HG03095 (cell line): ENCODE data around the gene XPA.

Experiments
- ATAC-seq: cut with Tn5 transposase; IDR thresholded peaks from one replicate; pipeline ENCODE4 v1.9.1; 2021; ENCODE audit warnings: moderate library complexity; ENCODE audit not compliant: unreplicated experiment

Gene XPA

GRCh38 chr9:97659771-97660170 lies 37.4 kb downstream of the XPA start:
- ATAC-seq: no peak

DNA sequence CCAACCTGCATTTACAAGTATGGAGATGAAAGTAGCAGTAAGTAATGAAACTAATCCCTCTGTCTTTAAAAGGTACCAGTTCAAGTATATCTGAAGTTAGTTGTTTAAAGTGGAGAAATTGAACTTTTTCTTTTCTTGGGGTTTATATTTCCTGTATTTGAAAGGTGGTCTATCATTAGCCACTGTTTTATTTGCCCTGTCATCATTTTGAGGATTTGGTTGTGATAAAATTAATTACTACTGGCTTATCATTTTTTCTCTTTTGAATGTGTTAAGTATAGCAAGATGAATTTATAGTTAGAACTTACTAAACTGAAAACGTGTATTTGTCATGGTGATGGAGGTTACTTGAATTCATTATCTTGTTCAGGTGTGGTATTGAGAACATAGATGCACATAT lies 38.4 kb downstream of the XPA start:
- ATAC-seq: no peak

- ATAC-seq: no peak
Observed at GRCh38 chr9:97651646-97652045, 45.5 kb downstream of the XPA start.

DNA sequence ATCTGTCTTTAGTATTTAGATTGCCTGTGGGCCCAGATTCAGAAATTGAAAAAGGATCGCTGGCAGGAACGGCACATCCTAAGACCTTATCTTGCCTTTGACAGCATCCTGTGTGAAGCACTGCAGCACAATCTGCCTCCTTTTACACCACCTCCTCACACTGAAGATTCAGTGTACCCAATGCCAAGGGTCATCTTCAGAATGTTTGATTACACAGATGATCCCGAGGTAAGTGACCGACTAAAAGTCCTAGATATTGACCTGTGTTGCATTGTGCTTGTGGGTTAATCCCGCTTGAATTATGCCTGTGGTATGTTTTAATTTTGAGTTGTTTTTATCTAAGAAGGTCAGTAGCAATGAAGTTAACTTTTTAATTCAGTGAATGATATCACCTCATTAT lies 49.1 kb downstream of the XPA start:
- ATAC-seq: no peak

DNA sequence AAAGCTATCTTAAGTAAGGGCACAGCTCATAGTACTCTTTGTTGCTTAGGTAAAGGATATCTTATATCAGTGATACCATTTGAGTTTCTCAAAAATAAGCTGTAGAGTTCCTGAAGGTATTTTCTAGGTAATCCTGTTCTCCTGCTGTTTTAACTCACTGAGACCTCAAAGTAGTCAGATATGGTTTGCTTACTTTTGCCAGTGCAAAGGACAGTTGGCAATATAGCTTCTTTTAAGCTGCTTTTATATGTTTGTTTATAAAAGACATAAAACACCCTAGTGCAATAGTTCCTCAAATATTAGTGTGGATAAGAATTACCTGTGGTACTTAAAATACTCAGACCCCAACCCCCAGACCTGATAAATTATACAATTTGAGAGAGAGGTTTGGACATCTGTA lies 51.4 kb downstream of the XPA start:
- ATAC-seq: no peak

DNA sequence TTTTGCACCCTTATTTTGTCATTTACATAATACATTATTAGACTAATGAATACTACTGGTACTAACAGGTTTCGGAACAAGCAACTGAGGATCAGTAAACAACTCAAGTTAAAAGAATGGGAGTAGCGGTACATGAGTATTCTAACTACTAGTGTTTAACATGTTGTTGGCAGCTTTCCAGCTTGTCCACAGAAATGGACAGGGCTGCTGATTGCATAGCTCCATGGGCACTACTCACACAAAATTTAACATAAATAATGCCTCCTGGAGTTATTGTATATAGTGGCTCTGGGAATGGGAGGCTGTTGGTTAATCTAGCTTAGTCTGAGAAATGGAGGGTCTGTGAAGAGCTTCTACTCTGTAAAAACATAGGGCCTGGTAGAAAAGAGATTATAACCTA lies 56.8 kb downstream of the XPA start:
- no peak for ATAC-seq

DNA sequence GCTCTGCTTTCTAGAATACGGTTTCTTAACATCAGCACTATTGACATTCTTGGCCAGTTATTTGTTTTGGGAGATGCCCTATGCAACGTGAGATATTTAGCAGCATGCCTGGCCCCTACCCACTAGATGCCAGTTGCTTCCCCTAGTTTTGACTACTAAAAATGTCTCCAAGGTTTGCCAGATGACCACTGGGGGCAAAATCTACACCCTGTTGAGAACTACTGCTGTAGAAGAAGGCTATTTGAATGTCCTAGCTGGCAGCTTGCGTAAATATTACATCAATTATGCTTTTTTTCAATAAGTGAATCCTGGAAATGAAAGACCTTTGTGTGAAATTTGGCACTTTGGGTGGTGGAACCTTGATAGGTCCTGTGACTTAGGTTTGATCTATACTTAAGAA lies 58.5 kb downstream of the XPA start:
- no peak for ATAC-seq

DNA sequence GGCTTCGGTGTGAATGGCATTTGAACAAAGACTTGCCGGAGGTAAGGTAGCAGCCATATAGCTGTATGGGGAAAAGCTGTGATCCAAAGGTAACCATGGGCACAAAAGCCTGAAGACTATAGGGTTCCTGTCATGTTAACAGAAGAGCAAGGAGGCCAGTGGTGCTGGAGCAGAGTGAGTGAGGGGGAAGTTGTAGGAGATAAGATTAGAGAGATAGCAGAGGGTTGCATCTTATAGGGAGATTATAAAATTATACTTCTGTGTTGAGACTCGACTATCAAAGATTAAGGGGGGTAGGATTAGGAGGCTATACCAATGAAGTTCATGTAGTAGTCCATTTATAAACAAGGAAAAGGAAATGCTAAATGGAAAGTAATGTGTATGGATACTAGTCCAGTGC lies 60.2 kb downstream of the XPA start:
- ATAC-seq: no peak

GRCh38 chr9:97635026-97635425 lies 62.1 kb downstream of the XPA start:
- no peak for ATAC-seq

DNA sequence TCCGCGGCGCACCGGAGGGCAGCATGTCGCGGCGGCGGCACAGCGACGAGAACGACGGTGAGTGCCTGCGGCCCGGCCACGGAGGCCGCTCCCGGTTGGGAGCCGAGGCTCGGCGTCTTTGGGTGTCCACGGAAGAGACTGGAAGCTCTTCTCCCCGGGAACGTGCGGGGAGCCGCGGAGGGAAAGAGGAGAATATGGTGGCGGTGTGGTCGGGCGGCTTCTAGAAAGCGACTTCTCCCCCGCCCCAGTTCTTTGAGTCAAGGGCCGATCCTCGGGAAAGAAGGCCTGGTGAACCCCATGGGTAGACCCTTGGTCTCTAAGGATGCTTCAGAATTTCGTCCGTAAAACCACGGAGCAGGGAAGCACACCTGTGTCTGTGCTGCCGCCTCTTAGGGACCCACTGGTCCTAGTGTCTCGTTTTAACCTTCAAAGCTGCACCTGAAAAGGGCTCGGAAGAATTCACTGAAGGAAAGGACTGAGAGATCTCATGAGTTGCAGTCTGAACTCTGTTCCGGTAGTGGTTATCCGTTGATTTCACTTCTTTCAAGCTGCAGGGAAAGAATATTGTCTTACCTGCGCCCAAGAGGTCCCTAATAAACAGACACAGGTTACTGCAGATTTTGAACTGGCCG lies 63.2 kb downstream of the XPA start:
- no peak for ATAC-seq

- ATAC-seq: peak; percentile 85
Observed at GRCh38 chr9:97632985-97633858, 63.9 kb downstream of the XPA start, which contains the start of the genes NCBP1 and TSTD2. Gene NCBP1 (plus strand): TSS chr9:97633821. CDS start chr9:97633882, 61 bp downstream. Gene TSTD2 (minus strand): TSS chr9:97633368. CDS start chr9:97627562, 5,806 bp downstream.

- no peak for ATAC-seq
Observed at GRCh38 chr9:97632248-97632984, 64.7 kb downstream of the XPA start.

DNA sequence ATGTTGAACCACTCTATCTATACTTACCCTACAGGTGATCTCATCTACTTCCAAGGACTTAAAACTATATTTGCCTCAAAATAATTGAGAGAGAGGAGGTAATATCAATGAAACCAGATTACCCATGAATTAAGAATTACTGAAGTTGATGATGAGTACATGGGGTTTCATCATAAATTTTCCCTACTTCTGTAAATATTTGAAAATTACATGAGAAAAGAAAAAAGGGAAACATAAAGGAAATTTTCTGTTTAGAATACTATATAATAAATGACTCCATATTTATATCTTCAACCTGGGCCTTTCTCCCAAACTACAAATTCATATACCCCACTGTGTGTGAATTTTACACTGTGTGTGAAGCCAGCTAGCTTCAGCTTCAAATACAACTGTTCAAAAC lies 66.5 kb downstream of the XPA start:
- no peak for ATAC-seq

- ATAC-seq: no peak
Observed at GRCh38 chr9:97629156-97629555, 68.0 kb downstream of the XPA start.

DNA sequence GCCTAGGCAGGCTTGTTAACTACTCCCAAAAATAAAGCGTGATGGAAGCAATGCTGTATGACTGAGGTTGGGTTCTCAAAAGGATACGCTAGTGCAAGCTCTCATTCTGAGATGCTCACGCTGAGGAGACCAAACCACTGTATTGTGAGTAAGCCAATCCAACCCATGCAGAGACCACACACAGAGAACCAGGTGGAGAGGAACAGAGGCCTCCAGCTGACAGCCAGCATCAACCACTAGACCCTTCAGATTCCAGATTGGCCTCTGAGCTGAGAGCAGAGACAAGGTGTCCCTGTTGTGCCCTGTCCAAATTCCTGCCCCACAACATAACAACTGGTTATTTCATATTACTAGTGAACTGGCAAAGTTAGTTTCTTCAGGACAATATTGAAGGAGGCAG lies 68.5 kb downstream of the XPA start:
- ATAC-seq: no peak

DNA sequence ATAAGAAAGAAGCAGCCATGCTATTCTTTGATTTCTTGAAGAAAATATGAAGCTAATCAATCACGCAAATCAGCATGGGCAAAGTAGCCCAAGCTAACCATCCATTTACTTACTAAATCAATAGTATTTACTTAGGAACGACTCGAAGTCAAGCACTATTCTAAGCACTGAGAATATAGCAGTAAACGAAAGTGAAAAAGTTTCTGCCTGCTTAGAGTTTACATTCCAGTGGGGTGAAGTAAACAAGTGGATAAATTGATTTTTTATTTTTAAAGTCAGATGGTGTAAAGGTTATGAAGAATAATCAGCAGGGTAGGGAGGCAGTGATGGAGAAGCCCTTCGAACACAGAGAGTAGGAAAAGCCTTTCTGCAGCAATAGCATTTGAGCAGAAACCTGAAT lies 69.5 kb downstream of the XPA start:
- ATAC-seq: no peak

- no peak for ATAC-seq
Observed at GRCh38 chr9:97625620-97626019, 71.5 kb downstream of the XPA start.
